SHP77 treated with DMSO at 0.1 percent for 48 hours (cell line): ENCODE data around the gene OR4E2.
"Not testable (repeated sequence)": the region's sequence is repeated elsewhere in the genome, so short reads cannot be mapped to it uniquely, and the experiment has no call there.

Experiments used
- DNase-seq: peaks from one replicate; lab custom pipeline; 2025; lab: John Stamatoyannopoulos, UW

The OR4E2 gene, protein sequence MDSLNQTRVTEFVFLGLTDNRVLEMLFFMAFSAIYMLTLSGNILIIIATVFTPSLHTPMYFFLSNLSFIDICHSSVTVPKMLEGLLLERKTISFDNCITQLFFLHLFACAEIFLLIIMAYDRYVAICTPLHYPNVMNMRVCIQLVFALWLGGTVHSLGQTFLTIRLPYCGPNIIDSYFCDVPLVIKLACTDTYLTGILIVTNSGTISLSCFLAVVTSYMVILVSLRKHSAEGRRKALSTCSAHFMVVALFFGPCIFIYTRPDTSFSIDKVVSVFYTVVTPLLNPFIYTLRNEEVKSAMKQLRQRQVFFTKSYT

DNA sequence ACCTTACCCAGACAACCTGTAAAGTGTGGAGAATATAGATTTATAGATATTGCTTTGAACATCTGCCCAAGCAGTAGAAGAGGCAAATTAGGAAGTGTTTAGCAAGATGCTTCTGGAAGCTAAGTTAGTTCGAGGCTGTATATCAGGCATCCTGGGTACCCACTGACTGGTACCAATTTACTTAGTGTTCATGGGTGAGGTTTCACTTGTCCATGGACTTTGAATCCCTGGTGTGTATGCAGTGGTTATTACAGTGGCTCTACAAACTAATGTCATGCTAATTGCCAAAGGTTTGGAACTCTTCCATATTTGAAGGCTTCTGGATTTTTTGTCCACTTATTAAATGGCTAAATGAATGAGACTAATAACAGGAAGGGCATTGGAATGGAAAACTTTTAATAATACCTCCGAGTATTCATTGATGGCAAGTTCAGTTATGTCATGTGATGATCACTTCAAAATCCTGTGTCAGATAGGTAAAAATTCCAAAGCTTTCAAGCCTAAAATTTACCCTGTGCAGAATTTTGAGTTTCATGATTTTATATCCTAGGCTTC, at the start of gene OR4E2:
OR4E2 (plus strand) TSS at position 505 of the 555 bp plus-strand sequence. CDS start 11,248 bp downstream, outside the sequence.
- DNase-seq: no peak

DNA sequence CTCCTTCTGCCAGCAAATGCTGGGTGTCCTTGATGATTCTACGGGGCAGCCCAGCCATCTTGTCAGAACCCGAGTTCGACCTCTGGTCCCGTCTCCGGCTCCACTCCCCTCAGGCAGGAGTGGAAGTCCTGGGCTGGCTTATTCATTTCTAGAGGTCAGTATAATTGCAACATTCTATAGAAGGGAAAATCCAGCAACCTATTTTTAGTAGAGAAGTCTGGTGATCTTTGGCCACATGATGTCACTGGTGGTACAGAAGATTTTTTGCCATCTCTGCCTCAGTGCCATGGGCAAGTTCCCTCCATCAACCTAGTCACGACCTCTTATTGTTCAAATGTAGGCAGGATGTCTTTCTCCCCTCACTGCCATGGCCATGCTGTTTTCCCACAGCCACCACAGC, 41.3 kb upstream of the OR4E2 start:
- DNase-seq: no peak

DNA sequence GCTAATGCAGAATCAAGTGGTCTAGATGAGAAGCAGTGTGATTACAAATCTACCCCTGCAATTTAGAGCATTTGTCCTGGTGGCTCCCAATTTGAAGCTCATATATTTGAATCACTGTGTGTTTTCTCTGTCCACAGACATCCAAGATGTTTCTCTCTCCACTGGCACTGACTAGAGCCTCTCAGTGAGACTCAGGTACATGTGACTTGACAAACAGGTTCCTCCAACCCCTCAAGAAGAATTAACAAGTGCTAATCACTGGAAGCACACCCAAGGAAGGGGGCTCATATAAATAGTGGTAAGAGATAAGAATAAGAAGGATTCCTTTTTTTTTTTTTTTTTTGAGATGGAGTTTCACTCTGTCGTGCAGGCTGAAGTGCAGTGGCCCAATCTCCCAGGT, 39.4 kb upstream of the OR4E2 start:
- DNase-seq: no peak

DNA sequence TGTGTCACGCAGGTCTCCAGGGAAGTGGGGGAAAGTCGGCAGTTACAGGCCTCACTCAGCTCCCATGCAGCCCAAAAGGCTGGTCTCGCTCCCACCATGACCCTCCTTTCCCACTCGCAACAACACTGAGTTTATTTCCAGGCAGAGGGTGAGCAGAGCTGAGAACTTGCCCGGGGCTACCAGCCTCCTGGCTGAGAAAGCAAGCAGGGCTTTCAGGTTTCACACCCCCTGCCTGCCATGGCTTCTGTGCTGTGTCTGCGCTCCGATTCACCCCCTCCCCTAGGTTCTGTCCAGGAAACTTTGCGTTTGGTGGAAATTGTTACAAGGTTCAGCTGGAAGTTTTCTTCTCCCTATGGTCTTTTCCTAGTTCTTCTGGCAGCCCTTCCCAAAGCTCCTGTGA, 36.0 kb upstream of the OR4E2 start:
- DNase-seq: no peak

DNA sequence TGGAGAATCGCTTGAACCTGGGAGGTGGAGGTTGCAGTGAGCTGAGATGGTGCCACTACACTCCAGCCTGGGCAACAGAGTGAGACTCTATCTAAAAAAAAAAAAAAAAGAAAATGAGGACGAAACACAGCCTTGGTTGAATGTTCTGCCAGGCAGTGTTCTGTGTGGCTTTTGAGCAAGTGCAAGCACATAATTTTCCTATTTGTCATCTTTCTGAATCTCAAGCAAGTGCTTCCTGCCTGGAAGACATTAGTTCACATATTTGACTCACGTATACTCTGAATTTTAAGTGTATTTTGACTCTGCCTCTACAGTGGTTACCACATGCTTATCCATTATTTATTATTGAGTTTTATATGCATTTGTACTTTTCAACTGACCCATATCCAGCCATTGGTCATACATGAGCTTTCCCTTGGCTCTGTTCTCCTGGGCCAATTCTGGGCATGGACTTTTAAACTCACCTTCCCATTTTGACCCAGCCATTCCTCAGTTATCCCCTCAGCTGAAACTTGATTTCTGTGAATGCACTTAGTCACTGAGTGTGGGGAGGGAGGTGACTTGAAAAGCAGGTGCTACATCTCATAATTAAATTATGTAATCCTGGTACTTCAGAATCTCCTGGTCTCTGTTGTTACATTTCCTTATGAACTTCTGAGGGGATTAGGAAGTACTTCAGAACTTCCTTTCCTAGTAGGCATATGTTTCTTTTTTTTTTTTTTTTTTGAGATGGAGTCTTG, 27.0 kb upstream of the OR4E2 start:
- DNase-seq: no peak

DNA sequence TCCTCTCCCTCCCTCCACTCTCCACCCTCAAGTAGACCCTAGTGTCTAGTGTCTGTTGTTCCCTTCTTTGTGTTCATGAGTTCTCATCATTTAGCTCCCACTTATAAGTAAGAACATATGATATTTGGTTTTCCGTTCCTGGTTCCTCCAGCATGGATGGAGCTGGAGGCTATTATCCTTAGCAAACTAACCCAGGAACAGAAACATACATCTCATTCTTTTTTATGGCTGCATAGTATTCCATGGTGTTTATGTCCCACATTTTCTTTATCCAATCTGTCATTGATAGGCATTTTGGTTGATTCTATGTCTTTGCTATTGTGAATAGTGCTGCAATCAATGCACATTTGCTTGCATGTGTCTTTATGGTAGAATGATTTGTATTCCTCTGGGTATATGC, 23.1 kb upstream of the OR4E2 start:
- DNase-seq: not testable (repeated sequence)

DNA sequence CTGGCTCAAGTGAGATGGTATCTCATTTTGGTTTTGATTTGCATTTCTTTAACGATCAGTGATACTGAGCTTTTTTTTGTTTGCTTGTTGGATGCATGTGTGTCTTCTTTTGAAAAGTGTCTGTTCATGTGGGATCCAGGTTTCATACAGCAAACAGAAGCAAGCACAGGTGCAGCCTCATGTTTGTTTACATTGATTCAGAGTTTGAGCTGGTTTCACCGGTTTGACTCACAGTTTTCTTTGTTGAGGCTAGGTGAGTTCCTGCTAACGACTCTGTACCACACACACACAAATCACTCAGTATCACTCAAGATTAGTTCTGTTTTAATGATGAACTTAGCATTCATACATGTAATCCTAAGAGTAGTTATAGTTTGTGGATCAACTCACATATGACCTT, 22.6 kb upstream of the OR4E2 start:
- no peak for DNase-seq

DNA sequence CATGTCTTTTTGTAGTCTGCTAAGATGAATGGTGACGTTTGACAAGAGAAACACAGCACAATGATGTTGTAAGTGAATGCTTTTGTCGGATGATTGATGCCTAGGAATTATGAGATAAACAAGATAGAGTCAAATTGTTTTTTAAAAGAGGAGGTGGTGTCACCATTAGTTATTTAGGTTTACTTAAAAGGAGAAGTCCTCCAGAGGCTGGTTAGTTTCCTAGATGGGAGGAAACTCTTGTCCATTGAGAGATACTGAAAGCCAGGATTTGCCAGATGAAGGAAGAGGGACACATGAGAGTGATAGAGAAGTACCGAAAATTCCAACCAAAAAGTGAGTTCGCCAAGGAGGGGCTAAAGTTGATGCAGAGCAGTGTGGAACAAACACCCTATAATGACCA, 18.8 kb upstream of the OR4E2 start, which contains the start of gene OR10G2:
OR10G2 (minus strand) TSS at position 101 of the 400 bp plus-strand sequence; CDS start at position 3, 98 bp downstream.
- no peak for DNase-seq

DNA sequence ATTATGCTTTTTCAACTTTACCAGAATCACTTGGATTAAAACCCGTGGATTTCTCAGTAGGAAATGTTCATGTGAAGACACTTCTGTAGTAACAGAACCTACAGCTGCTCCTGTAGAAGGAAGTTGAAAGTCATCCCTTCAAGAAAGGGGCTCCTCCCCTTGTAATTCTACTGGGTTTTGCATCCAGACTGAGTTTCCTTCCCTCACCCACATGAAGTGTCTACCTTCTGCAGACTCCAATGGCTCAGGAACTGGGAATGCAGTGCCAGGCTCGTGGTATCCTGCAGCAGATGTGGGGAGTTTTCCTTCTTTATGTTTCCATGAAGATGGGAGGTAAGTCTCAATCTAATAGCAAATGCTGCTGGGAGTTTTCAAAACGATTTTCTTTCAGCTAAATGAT, 11.0 kb upstream of the OR4E2 start:
- DNase-seq: no peak

DNA sequence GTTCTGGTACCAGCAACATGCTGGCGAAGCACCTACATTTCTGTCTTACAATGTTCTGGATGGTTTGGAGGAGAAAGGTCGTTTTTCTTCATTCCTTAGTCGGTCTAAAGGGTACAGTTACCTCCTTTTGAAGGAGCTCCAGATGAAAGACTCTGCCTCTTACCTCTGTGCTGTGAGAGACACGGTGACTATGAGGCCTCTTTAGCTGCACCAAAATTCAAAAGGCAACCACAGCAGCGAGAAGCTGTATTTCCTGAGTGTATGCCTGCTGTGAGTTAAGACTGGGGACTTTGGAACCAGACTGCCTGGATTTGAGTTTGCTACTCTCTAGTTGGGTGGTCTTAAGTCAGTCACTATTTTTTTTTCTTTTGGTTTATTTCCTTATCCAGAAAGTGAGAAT, 10.2 kb upstream of the OR4E2 start:
- DNase-seq: no peak

DNA sequence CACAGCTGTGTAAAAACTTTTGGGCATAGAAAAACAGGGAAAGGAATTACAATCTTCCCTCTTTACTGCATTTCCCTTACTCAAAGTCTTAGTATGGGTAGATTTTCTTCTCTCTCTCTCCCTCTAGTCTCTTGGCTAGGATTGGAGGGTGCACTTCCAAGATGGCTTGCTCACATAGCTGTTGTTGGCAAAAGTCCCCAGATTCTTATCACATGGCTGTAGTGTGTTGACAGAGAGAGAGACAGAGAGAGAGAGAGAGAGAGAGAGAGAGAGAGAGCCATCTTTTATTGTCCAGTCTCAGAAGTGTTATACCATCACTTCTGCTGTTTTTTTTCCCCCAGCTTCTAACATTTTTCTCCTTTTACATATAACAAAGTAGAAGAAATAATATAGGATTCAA, 6.3 kb upstream of the OR4E2 start:
- DNase-seq: no peak

DNA sequence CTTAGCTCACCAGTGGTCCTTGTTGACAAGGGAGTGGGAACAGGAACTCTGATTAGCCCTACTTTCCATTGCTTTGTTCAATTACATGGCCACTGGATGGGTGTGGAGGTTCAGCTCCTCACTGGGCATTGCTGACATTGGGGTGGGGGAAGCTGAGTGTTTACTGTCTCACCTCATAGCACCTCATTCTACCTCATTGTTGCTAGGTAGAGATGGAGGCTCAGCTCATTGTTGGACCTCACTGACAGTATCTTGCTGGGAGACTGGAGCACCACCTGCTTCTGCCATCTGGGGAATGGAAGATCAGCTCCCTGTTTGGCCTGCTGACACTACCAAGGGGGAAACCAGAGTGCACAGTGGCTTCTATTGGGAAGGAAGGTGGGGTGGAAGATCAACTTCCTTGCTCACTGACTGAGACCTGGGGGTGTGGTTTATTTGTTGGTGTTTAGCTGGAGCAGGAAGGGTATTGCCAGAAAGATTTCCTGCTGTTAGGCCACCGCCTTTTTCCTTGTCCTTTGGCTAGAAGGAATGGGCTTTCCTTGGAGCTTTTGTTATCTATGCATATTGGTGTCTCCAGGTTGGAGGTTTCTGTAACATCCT, 1.3 kb upstream of the OR4E2 start:
- no peak for DNase-seq

DNA sequence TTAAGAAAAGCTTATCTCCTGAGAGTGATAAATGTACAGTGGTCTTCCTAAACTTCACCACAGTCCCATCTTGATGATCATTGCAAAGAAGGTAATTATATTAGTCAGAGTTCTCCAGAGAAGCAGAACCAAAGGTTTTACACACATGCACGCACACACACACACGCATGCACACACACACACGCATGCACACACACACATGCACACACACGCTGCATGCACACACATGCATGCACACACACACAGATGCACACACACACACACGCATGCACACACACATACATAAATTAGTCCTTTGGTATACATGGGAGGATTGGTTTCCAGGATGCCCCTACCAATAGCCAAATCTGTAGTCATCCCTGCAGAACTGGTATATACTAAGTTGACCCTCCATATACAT, 580 bp downstream of the OR4E2 start:
- no peak for DNase-seq

DNA sequence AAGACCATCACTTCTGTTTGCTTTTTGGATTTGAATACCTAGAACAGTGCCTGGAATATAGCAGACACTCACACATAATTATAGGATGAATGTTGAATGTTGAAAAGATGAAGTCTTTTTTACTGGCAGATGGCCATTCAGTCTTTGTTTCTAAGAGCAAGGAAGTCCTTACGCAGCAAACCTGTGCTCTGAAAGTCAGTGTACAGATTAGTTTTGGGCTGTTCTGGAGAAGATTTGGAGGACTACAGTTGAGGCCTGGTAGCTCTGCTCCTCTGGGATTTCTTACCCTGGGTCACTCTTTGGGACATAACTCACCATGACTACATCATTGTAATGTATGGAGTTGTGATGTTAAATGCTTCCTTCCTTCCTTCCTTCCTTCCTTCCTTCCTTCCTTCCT, 3.3 kb downstream of the OR4E2 start:
- DNase-seq: no peak

DNA sequence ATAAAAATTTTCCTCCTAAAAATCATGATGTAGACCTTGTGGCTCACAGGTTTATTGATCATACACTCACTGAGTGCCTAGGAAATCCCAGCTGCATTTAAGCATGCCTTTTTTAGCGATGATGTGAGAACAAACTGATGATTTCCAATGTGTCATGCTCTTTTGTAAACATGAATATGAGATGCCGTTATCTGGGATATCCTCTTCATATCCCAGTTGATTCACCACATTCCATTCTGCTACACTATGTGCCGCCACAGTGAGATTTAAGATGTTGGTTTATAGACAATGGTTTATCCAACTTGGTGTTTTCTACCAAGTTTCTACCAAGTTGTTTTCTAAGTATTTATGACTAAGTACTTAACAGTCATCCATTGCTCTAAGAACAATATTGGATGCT, 14.7 kb downstream of the OR4E2 start:
- DNase-seq: no peak

DNA sequence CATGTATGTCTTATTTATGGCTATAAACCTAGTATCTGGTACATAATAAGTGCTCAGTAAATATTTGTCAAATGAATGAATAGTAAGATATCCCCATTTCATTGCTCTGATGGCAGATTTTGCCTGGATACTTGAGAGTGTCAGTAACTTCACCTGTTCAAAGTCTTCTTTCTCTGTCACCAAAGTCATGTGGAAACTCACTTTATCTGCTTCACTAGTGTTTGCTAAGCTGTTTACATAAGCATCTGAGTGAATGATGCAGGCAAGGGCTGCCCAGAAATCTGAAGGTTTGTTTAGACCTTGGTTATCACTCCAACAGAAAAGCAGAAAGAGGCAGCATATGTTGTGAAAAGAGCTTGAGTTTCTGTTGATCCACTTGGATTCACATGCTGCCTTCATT, 15.6 kb downstream of the OR4E2 start:
- DNase-seq: no peak

DNA sequence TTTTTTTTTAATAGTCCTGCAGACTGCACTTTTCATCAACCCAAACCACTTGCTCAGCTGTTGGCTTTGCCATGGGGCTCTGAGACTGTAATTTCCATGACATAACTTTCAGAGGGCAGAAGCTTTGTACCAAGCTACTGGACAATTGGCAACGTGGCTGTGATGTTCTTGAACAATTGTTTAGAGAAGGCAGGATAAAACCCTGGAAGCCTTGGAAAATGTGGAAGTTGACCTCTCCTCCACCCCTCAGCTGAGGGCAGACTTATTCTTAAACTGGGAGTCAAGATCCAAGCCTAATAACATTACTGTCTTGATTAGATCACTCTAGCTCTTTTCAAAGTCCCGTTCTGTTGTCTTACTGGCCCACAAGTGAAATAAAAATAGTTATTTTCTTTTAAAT, 17.7 kb downstream of the OR4E2 start:
- no peak for DNase-seq

DNA sequence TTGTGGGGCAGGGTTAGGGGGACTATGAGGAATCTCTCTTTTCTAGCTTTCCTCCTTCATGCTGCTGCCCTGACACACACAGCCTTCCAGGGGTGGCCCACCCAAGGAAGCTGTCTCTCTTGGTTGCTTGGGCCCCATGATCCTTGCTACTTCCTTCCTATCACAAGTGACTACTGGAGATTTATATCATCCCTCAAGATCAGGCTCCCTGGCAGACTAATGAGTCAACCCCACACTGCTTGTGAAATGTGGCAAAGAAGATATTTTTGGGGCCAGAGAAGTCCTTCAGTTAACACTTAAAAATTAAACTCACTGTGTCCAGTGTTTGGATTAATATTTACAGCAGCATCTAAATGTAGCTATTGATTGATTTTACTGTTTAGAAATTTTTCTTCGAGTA, 18.5 kb downstream of the OR4E2 start:
- DNase-seq: no peak

DNA sequence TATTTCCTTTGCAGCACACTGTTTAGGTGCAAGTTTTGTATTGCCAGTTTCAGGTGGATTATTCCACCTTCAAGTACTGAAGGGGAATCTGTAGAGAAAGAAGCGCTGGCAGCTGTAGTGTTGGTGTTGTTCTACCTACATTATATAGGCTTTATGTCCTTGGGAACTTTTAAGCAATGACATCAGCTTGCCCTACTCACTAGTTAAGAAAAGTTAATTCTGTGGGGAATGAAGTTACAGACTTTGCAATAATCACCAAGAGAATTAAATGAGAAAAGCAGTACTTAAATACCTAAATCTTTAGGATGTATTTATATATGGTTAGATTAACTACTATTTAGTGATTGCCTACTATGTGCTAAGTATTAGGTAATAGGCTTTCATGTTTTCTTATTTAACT, 20.1 kb downstream of the OR4E2 start, which contains the start of gene OR4E1:
OR4E1 (minus strand) TSS at position 101 of the 400 bp plus-strand sequence. CDS start 2,883 bp downstream, outside the sequence.
- DNase-seq: no peak

DNA sequence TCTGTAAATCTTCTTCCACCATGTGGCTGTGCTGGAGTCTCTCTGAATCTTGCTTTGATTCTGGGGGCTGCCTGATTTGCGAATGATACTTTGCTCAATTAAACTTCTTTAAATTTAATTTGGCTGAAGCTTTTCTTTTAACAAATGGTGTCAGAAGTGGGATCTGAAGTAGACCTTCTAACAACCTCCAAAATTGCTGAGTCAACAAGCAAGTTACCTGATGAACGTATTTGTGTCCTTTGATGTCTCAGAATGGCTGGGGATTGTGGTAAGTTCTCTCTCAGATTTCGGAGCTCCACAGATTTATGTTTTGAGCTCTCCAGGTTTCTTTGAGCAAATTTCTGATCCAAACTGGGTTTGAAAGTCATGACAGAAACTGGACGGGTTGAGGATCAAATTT, 21.9 kb downstream of the OR4E2 start:
- DNase-seq: no peak

DNA sequence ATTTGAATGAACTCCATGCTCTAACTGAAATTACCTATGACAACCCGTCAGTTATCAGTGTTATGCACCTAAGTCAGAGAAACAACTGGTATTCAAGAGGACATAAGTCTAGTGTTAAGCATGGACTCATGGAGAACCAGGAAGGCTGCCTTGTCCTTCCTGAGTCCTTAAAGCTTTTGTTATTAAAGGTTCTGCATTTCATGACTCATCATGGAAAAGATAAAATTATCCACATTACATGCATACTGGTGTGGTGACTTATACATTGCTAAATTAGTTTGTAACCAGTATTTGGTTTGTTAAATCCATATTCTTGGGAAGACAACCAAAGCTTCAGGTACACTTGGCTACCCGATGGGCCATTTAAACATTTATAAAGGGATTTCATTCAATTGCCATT, 26.4 kb downstream of the OR4E2 start:
- no peak for DNase-seq

DNA sequence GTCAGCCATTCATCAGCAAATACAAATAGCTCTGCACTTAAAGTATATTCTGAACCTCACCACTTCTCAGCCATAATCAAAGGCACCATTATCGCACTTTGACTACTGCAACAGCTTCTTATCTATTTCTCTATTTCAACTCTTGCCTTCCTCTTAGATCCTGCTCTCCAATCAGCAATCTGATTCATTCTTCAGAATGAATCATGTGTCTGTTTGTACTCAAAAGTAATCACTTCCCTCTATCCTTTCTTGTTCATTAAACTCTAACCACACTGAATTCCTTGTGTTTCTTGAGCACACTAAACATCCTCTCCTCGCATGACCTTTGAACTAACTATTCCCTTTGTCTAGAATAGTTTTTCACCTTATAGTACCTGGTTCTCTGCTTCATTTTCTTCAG, 32.8 kb downstream of the OR4E2 start:
- DNase-seq: no peak

DNA sequence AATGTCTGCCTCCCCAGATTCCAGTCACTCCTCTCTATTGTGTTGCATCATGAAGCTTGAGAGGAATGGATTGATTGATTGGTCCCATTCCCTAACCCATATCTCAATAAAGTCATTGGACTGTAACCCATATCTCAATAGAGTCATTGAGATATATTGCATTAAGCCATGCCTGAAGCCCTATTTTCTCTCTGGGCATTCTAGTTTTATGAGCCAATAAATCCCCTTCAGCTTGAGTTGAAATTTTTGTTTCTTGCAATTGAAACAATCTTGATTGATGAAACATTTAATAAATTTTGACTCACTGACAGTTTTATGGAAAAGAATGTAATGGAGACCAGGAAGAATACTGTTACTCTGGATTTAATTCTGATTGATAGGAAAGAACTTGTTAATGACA, 40.8 kb downstream of the OR4E2 start:
- DNase-seq: no peak
